Skeletal muscle tissue (tissue), 4 donors: ENCODE measurements around the gene BDH1. TPM values are rescaled to one million over a fixed set of nuclear protein-coding genes. Genes with fewer than 3 reads are reported as not detected.

ENCODE experiments used
- H3K27ac ChIP-seq: one replicate; pipeline ENCODE4 v1.7.0; 2013; ENCODE audit warnings: mild to moderate bottlenecking, low read depth, low read length, inconsistent platforms
- H3K27me3 ChIP-seq, 3 donors: one replicate each; pipeline ENCODE4 v1.7.0; 2013; ENCODE audit warnings: low read length in 3 of 3; ENCODE audit not compliant: control insufficient read depth in 3 of 3, insufficient read depth in 3 of 3
- H3K36me3 ChIP-seq, 3 donors: one replicate each; pipeline ENCODE4 v1.7.0; 2013; ENCODE audit warnings: low read length in 3 of 3; ENCODE audit not compliant: control insufficient read depth in 3 of 3, insufficient read depth in 3 of 3
- H3K4me1 ChIP-seq, 3 donors: one replicate each; pipeline ENCODE4 v1.7.0; 2013; ENCODE audit warnings: low read length in 3 of 3, mild to moderate bottlenecking in 3 of 3; ENCODE audit not compliant: control insufficient read depth in 3 of 3, insufficient read depth in 3 of 3
- H3K4me3 ChIP-seq, 3 donors: one replicate each; pipeline ENCODE4 v1.7.0; 2013; ENCODE audit warnings: low read length in 3 of 3
- H3K9ac ChIP-seq, 3 donors: one replicate each; pipeline ENCODE4 v1.7.0; 2013; ENCODE audit warnings: low read length in 3 of 3, mild to moderate bottlenecking in 3 of 3, moderate library complexity in 2 of 3, low read depth in 1 of 3
- H3K9me3 ChIP-seq, 3 donors: one replicate each; pipeline ENCODE4 v1.7.0; 2013; ENCODE audit warnings: low read length in 3 of 3; ENCODE audit not compliant: control insufficient read depth in 3 of 3
- total RNA-seq: library from RNA; depleted of rRNA; stranded (reverse); fragments of >200 nt; gene quantifications from one replicate; pipeline ENCODE4 v1.2.3, GENCODE V29; 2014
- donor health status: Osteomylitis.

Gene BDH1
- total RNA-seq, 1 donor from 2014 or later, result 2.6 TPM

GRCh38 chr3:197540961-197541377 is 14.8 kb downstream of the BDH1 start:
- no peaks in the 10 kb centered on the region for H3K36me3 ChIP-seq
- H3K27me3 ChIP-seq, result no peaks in the 10 kb centered on the region
- H3K4me3 ChIP-seq, result no peak overlapping the region
- H3K9me3 ChIP-seq, result no peaks in the 10 kb centered on the region
- no peak overlapping the region for H3K27ac ChIP-seq
- no peak overlapping the region for H3K9ac ChIP-seq
- H3K4me1 ChIP-seq, result peaks cover 7 to 9% (median 8%) of the 10 kb centered on the region in 3 donors

- Histone ChIP-seq H3K4me3 (no peak overlapping the region), H3K9me3 (no peaks in the 10 kb centered on the region), H3K27ac (no peak overlapping the region), H3K4me1 (peaks cover 7 to 9% (median 8%) of the 10 kb centered on the region in 3 donors), H3K36me3 (no peaks in the 10 kb centered on the region), H3K27me3 (no peaks in the 10 kb centered on the region), H3K9ac (no peak overlapping the region)
Observed at GRCh38 chr3:197539651-197540051, 16.1 kb downstream of the BDH1 start.

- Histone ChIP-seq H3K36me3 (peaks cover 5 to 10% (median 7%) of the 10 kb centered on the region in 3 donors), H3K9me3 (no peaks in the 10 kb centered on the region), H3K9ac (no peak overlapping the region), H3K4me1 (no peaks in the 10 kb centered on the region), H3K27ac (no peak overlapping the region), H3K27me3 (no peaks in the 10 kb centered on the region), H3K4me3 (no peak overlapping the region)
Observed at GRCh38 chr3:197533927-197534725, 21.6 kb downstream of the BDH1 start.

- peaks cover 5 to 10% (median 7%) of the 10 kb centered on the region in 3 donors for H3K36me3 ChIP-seq
- H3K9me3 ChIP-seq, result no peaks in the 10 kb centered on the region
- no peaks in the 10 kb centered on the region for H3K27me3 ChIP-seq
- no peak overlapping the region for H3K4me3 ChIP-seq
- H3K4me1 ChIP-seq, result no peaks in the 10 kb centered on the region
- H3K9ac ChIP-seq, result no peak overlapping the region
- H3K27ac ChIP-seq, result no peak overlapping the region
Observed at GRCh38 chr3:197533396-197533795, 22.4 kb downstream of the BDH1 start.

- H3K27ac ChIP-seq, result no peak overlapping the region
- peaks cover 5 to 14% (median 11%) of the 10 kb centered on the region in 3 donors for H3K36me3 ChIP-seq
- H3K4me3 ChIP-seq, result no peak overlapping the region
- no peaks in the 10 kb centered on the region for H3K4me1 ChIP-seq
- no peak overlapping the region for H3K9ac ChIP-seq
- no peaks in the 10 kb centered on the region for H3K9me3 ChIP-seq
- peaks cover 0 to 7% (median 0%) of the 10 kb centered on the region in 3 donors for H3K27me3 ChIP-seq
Observed at GRCh38 chr3:197532388-197532787, 23.4 kb downstream of the BDH1 start.

- Histone ChIP-seq H3K36me3 (peaks cover 5 to 14% (median 13%) of the 10 kb centered on the region in 3 donors), H3K27me3 (peaks cover 0 to 7% (median 0%) of the 10 kb centered on the region in 3 donors), H3K27ac (no peak overlapping the region), H3K4me1 (no peaks in the 10 kb centered on the region), H3K9ac (no peak overlapping the region), H3K4me3 (no peak overlapping the region), H3K9me3 (no peaks in the 10 kb centered on the region)
Observed at GRCh38 chr3:197528190-197528589, 27.6 kb downstream of the BDH1 start.

GRCh38 chr3:197527569-197527968 is 28.2 kb downstream of the BDH1 start:
- H3K9me3 ChIP-seq, result no peaks in the 10 kb centered on the region
- H3K27me3 ChIP-seq, result peaks cover 0 to 7% (median 0%) of the 10 kb centered on the region in 3 donors
- H3K27ac ChIP-seq, result no peak overlapping the region
- H3K4me3 ChIP-seq, result no peak overlapping the region
- H3K36me3 ChIP-seq, result peaks cover 5 to 14% (median 13%) of the 10 kb centered on the region in 3 donors
- H3K4me1 ChIP-seq, result no peaks in the 10 kb centered on the region
- no peak overlapping the region for H3K9ac ChIP-seq

- Histone ChIP-seq H3K4me3 (no peak overlapping the region), H3K36me3 (peaks cover 2 to 7% (median 6%) of the 10 kb centered on the region in 3 donors), H3K27ac (no peak overlapping the region)
Observed at GRCh38 chr3:197525706-197526105, 30.1 kb downstream of the BDH1 start.

GRCh38 chr3:197524128-197524527 is 31.6 kb downstream of the BDH1 start:
- Histone ChIP-seq H3K27me3 (peaks cover 0 to 7% (median 0%) of the 10 kb centered on the region in 3 donors), H3K4me1 (peaks cover 3 to 5% (median 4%) of the 10 kb centered on the region in 3 donors), H3K9ac (no peak overlapping the region), H3K9me3 (no peaks in the 10 kb centered on the region), H3K27ac (no peak overlapping the region), H3K36me3 (peaks cover 0 to 7% (median 6%) of the 10 kb centered on the region in 3 donors), H3K4me3 (no peak overlapping the region)

More at GRCh38 chr3:197525706-197526105, 30.1 kb downstream of the BDH1 start:
- H3K27me3 ChIP-seq, result peaks cover 0 to 7% (median 0%) of the 10 kb centered on the region in 3 donors
- H3K9me3 ChIP-seq, result no peaks in the 10 kb centered on the region
- H3K4me1 ChIP-seq, result peaks cover under 1 to 5% (median 1%) of the 10 kb centered on the region in 3 donors
- no peak overlapping the region for H3K9ac ChIP-seq

GRCh38 chr3:197523526-197523925 is 32.2 kb downstream of the BDH1 start:
- H3K9ac ChIP-seq, result no peak overlapping the region
- no peaks in the 10 kb centered on the region for H3K9me3 ChIP-seq
- H3K27ac ChIP-seq, result no peak overlapping the region
- H3K27me3 ChIP-seq, result peaks cover 0 to 7% (median 0%) of the 10 kb centered on the region in 3 donors
- peaks cover 0 to 7% (median 6%) of the 10 kb centered on the region in 3 donors for H3K36me3 ChIP-seq
- peaks cover 3 to 5% (median 4%) of the 10 kb centered on the region in 3 donors for H3K4me1 ChIP-seq
- H3K4me3 ChIP-seq, result no peak overlapping the region
